Vagina (tissue), 2 donors: ENCODE measurements around the gene MPC1L. TPM values are rescaled to one million over a fixed set of nuclear protein-coding genes. Genes with fewer than 3 reads are reported as not detected.
"Not testable (repeated sequence)": the region's sequence is repeated elsewhere in the genome, so short reads cannot be mapped to it uniquely, and the experiment has no call there.

Experiments used
- DNase-seq, 2 donors: peaks; one replicate each; pipeline ENCODE4 v3.0.0-alpha.2; 2017; ENCODE audit errors: extremely low spot score in 2 of 2
- H3K27ac ChIP-seq: fragments of 200-600 bp; sonication (generic); one replicate; pipeline ENCODE4 v1.5.1; 2019
- H3K27me3 ChIP-seq: fragments of 200-600 bp; sonication (generic); one replicate; pipeline ENCODE4 v1.5.1; 2019
- H3K36me3 ChIP-seq, 2 donors: fragments of 200-600 bp; sonication (generic); one replicate each; pipeline ENCODE4 v1.5.1; 2017 to 2019
- H3K4me1 ChIP-seq: fragments of 200-600 bp; sonication (generic); one replicate; pipeline ENCODE4 v1.5.1; 2019
- H3K4me3 ChIP-seq, 2 donors: fragments of 200-600 bp; sonication (generic); 1 replicate in 1 of 2; 2 replicates in 1 of 2; pipeline ENCODE4 v1.5.1; 2016 to 2019
- H3K9me3 ChIP-seq: fragments of 200-600 bp; sonication (generic); one replicate; pipeline ENCODE4 v1.5.1; 2019
- POLR2A ChIP-seq, 2 donors: fragments of 450-650 bp; IDR thresholded peaks; one replicate each; pipeline ENCODE4 v1.6.1; 2017; ENCODE audit warnings: antibody characterized with exemption in 2 of 2, mild to moderate bottlenecking in 2 of 2, moderate library complexity in 2 of 2
- POLR2AphosphoS5 ChIP-seq, 2 donors: sonication (generic); formaldehyde crosslinking; IDR thresholded peaks; one replicate each; pipeline ENCODE4 v1.9.0; 2017; ENCODE audit warnings: antibody characterized with exemption in 2 of 2, mild to moderate bottlenecking in 2 of 2, low read depth in 1 of 2; ENCODE audit not compliant: insufficient read depth in 1 of 2
- intact Hi-C: fragments of 100-400 bp; cut with DNase I; formaldehyde crosslinking; loops from one replicate; pipeline ENCODE4 v1.15.1; 2023
- total RNA-seq: library from RNA; depleted of rRNA; stranded (reverse); fragments of >200 nt; gene quantifications from one replicate; pipeline ENCODE4 v1.2.3, GENCODE V29; 2016
- TF ChIP-seq, protein P1 (sequence below), 3 experiments: fragments of 450-650 bp in 2 of 3; fragments of 200-600 bp in 1 of 3; sonication (generic) in 1 of 3; IDR thresholded peaks; one replicate each; pipeline ENCODE4 v1.5.1; 2017 to 2019; ENCODE audit warnings: antibody characterized with exemption in 3 of 3, mild to moderate bottlenecking in 2 of 3, moderate library complexity in 2 of 3

Gene MPC1L
- total RNA-seq, 1 donor from 2014 or later: not detected

DNA sequence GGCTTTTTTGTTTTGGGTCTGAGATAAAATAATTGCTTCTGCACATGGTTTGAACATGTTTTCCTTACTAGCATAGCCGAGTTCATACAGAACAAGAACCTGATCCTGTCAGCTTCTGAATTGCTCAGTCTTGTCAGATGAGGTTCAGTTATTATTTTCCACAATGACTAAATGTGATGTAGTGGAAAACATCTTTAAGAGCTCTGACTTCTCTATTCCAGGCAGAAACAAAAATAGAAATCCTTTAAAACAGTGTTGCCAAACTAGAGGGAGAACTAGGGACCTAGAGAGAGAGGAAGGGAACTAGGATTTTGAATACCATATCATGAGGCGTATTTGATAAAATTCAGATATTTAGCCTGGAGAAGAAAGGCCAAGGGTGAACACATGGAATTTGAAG, 40.4 kb upstream of the MPC1L start:
- no peak overlapping the region for H3K27ac ChIP-seq
- no peaks in the 10 kb centered on the region for H3K9me3 ChIP-seq
- H3K4me1 ChIP-seq: peaks cover 9% of the 10 kb centered on the region
- intact Hi-C loops: no loop called here
- TF ChIP-seq POLR2A (IDR thresholded peaks at IDR 0.05): no peak
- no peak for TF ChIP-seq POLR2AphosphoS5 (IDR thresholded peaks at IDR 0.05; ENCODE audit: insufficient read depth in 1 of 2, low read depth in 1 of 2)
- TF ChIP-seq, protein P1, sequence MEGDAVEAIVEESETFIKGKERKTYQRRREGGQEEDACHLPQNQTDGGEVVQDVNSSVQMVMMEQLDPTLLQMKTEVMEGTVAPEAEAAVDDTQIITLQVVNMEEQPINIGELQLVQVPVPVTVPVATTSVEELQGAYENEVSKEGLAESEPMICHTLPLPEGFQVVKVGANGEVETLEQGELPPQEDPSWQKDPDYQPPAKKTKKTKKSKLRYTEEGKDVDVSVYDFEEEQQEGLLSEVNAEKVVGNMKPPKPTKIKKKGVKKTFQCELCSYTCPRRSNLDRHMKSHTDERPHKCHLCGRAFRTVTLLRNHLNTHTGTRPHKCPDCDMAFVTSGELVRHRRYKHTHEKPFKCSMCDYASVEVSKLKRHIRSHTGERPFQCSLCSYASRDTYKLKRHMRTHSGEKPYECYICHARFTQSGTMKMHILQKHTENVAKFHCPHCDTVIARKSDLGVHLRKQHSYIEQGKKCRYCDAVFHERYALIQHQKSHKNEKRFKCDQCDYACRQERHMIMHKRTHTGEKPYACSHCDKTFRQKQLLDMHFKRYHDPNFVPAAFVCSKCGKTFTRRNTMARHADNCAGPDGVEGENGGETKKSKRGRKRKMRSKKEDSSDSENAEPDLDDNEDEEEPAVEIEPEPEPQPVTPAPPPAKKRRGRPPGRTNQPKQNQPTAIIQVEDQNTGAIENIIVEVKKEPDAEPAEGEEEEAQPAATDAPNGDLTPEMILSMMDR (IDR thresholded peaks at IDR 0.05): no peak
- H3K27me3 ChIP-seq: no peaks in the 10 kb centered on the region
- H3K4me3 ChIP-seq: no peak overlapping the region
- DNase-seq: no peak
- no peaks in the 10 kb centered on the region for H3K36me3 ChIP-seq

GRCh38 chrX:40587623-40588022, 35.6 kb upstream of the MPC1L start:
- DNase-seq, H3K4me3 ChIP-seq, H3K36me3 ChIP-seq, intact Hi-C loops, H3K9me3 ChIP-seq, H3K27ac ChIP-seq, H3K4me1 ChIP-seq, H3K27me3 ChIP-seq: not testable (repeated sequence)

- not testable (repeated sequence) for H3K36me3 ChIP-seq, H3K27me3 ChIP-seq
Observed at GRCh38 chrX:40589616-40590321, 33.5 kb upstream of the MPC1L start.

GRCh38 chrX:40603446-40603845, 19.8 kb upstream of the MPC1L start:
- H3K9me3 ChIP-seq: no peaks in the 10 kb centered on the region
- no peaks in the 10 kb centered on the region for H3K27me3 ChIP-seq
- intact Hi-C loops: no loop called here
- no peak overlapping the region for H3K27ac ChIP-seq
- H3K4me3 ChIP-seq: no peak overlapping the region
- H3K36me3 ChIP-seq: peaks cover 0 to 14% of the 10 kb centered on the region in 2 donors
- no peak for DNase-seq
- no peaks in the 10 kb centered on the region for H3K4me1 ChIP-seq
- TF ChIP-seq, protein P1 (IDR thresholded peaks at IDR 0.05): no peak
- TF ChIP-seq POLR2A (IDR thresholded peaks at IDR 0.05) (no peak), POLR2AphosphoS5 (IDR thresholded peaks at IDR 0.05; ENCODE audit: insufficient read depth in 1 of 2, low read depth in 1 of 2) (no peak)

More at GRCh38 chrX:40589616-40590321, 33.5 kb upstream of the MPC1L start:
- H3K4me1 ChIP-seq, H3K4me3 ChIP-seq, intact Hi-C loops, H3K27ac ChIP-seq, H3K9me3 ChIP-seq, DNase-seq: not testable (repeated sequence)

GRCh38 chrX:40607381-40607780, 15.8 kb upstream of the MPC1L start:
- no peaks in the 10 kb centered on the region for H3K27me3 ChIP-seq
- TF ChIP-seq POLR2A (IDR thresholded peaks at IDR 0.05) (no peak), POLR2AphosphoS5 (IDR thresholded peaks at IDR 0.05; ENCODE audit: insufficient read depth in 1 of 2, low read depth in 1 of 2) (no peak)
- TF ChIP-seq, protein P1 (IDR thresholded peaks at IDR 0.05): no peak
- no peaks in the 10 kb centered on the region for H3K9me3 ChIP-seq
- intact Hi-C loops: no loop called here
- no peak overlapping the region for H3K4me3 ChIP-seq
- H3K36me3 ChIP-seq: no peaks in the 10 kb centered on the region
- H3K27ac ChIP-seq: no peak overlapping the region
- no peak for DNase-seq
- H3K4me1 ChIP-seq: no peaks in the 10 kb centered on the region

GRCh38 chrX:40612511-40612910, 10.7 kb upstream of the MPC1L start:
- intact Hi-C loops: no loop called here
- TF ChIP-seq POLR2AphosphoS5 (IDR thresholded peaks at IDR 0.05; ENCODE audit: insufficient read depth in 1 of 2, low read depth in 1 of 2) (no peak), POLR2A (IDR thresholded peaks at IDR 0.05) (no peak)
- TF ChIP-seq, protein P1 (IDR thresholded peaks at IDR 0.05): no peak
- no peaks in the 10 kb centered on the region for H3K4me1 ChIP-seq
- DNase-seq: no peak
- no peak overlapping the region for H3K4me3 ChIP-seq
- no peaks in the 10 kb centered on the region for H3K27me3 ChIP-seq
- H3K9me3 ChIP-seq: no peaks in the 10 kb centered on the region
- H3K27ac ChIP-seq: no peak overlapping the region
- H3K36me3 ChIP-seq: no peaks in the 10 kb centered on the region
